ENCODE measurements around the gene FOXJ1. TPM values are rescaled to one million over a fixed set of nuclear protein-coding genes. Genes with fewer than 3 reads are reported as not detected.
A peak's percentile ranks its signal among the peaks of the same experiment; 100 is the strongest.

FOXJ1 gene
- total RNA-seq, 2 donors from 2014 or later = 0.33 to 3.4 TPM

GRCh38 chr17:76124582-76125390 lies 16.3 kb downstream of the FOXJ1 start:
- Histone ChIP-seq H3K4me1 (peaks cover 12% of the 10 kb centered on the region), H3K4me3 (no peak overlapping the region), H3K36me3 (replicated peaks in 1 of 2; ENCODE audit: insufficient read depth in 1 of 2, low read depth in 2 of 2) (no peaks in the 10 kb centered on the region), H3K27ac (no peak overlapping the region), H3K9me3 (no peaks in the 10 kb centered on the region), H3K27me3 (peaks cover 0 to 4% of the 10 kb centered on the region in 2 donors)
- no peak for ATAC-seq
- TF ChIP-seq POLR2A (IDR thresholded peaks at IDR 0.05) (no peak), CTCF (IDR thresholded peaks at IDR 0.05) (peak in 1 of 7 experiments; percentile 5)
- 81 to 86% methylated on average over 14 to 21 of the region's 22 CpGs for WGBS, 2 donors
- no peak for DNase-seq
- intact Hi-C loops (cut with DNase I) = loop anchor here (5.0 kb wide), 1 partner anchor 158 kb away; no protein-coding TSS in a partner anchor

GRCh38 chr17:76123749-76124581 lies 17.1 kb downstream of the FOXJ1 start:
- TF ChIP-seq CTCF (IDR thresholded peaks at IDR 0.05) (no peak), POLR2A (IDR thresholded peaks at IDR 0.05) (no peak)
- no peaks in the 10 kb centered on the region for H3K9me3 ChIP-seq
- no peaks in the 10 kb centered on the region for H3K36me3 ChIP-seq (replicated peaks in 1 of 2; ENCODE audit: insufficient read depth in 1 of 2, low read depth in 2 of 2)
- H3K4me3 ChIP-seq = no peak overlapping the region
- peaks cover 12% of the 10 kb centered on the region for H3K4me1 ChIP-seq
- no peak for ATAC-seq
- no peak overlapping the region for H3K27ac ChIP-seq
- 60 to 67% methylated on average over 6 to 8 of the region's 9 CpGs for WGBS, 2 donors
- peaks cover 0 to 4% of the 10 kb centered on the region in 2 donors for H3K27me3 ChIP-seq
- DNase-seq = no peak
- intact Hi-C loops (cut with DNase I) = loop anchor here (5.0 kb wide), 1 partner anchor 158 kb away; no protein-coding TSS in a partner anchor

- intact Hi-C loops (cut with DNase I) = loop anchor here (5.0 kb wide), 1 partner anchor 159 kb away; no protein-coding TSS in a partner anchor
- ATAC-seq = no peak
- TF ChIP-seq CTCF (IDR thresholded peaks at IDR 0.05) = no peak
- no peak for TF ChIP-seq POLR2A (IDR thresholded peaks at IDR 0.05)
- H3K27me3 ChIP-seq = peaks cover 0 to 4% of the 10 kb centered on the region in 2 donors
- peaks cover 12% of the 10 kb centered on the region for H3K4me1 ChIP-seq
- H3K27ac ChIP-seq = no peak overlapping the region
- H3K36me3 ChIP-seq (replicated peaks in 1 of 2; ENCODE audit: insufficient read depth in 1 of 2, low read depth in 2 of 2) = no peaks in the 10 kb centered on the region
- H3K4me3 ChIP-seq = no peak overlapping the region
- H3K9me3 ChIP-seq = no peaks in the 10 kb centered on the region
- 72 to 80% methylated on average over 5 of the region's 5 CpGs for WGBS, 2 donors
- DNase-seq = no peak
These were observed 17.9 kb downstream of the FOXJ1 start for GRCh38 chr17:76123191-76123499.

- 86 to 89% methylated on average over 18 to 22 of the region's 24 CpGs for WGBS, 2 donors
- ATAC-seq (no peak), DNase-seq (no peak)
- peaks cover 12% of the 10 kb centered on the region for H3K4me1 ChIP-seq
- H3K27me3 ChIP-seq = peaks cover 0 to 4% of the 10 kb centered on the region in 2 donors
- no peak overlapping the region for H3K4me3 ChIP-seq
- no peak overlapping the region for H3K27ac ChIP-seq
- no peaks in the 10 kb centered on the region for H3K36me3 ChIP-seq (replicated peaks in 1 of 2; ENCODE audit: insufficient read depth in 1 of 2, low read depth in 2 of 2)
- no peak for TF ChIP-seq POLR2A (IDR thresholded peaks at IDR 0.05)
- TF ChIP-seq CTCF (IDR thresholded peaks at IDR 0.05) = no peak
- intact Hi-C loops (cut with DNase I) = loop anchor here (5.0 kb wide), 1 partner anchor 160 kb away; no protein-coding TSS in a partner anchor
- H3K9me3 ChIP-seq = no peaks in the 10 kb centered on the region
These were observed 18.4 kb downstream of the FOXJ1 start for GRCh38 chr17:76122431-76123190.

Measured in body of pancreas (tissue), 4 donors.